Choroid plexus epithelial cell (primary cell): ENCODE measurements around the gene CTIF.

ENCODE experiments used
- DNase-seq: peaks from one replicate; pipeline ENCODE4 v3.0.0-alpha.2; 2010; ENCODE audit warnings: low read depth
- H3K4me3 ChIP-seq: 2 replicates; pipeline ENCODE4 v1.5.1; 2011; ENCODE audit warnings: low read depth, mild to moderate bottlenecking, control low read depth, low read length, moderate library complexity
- CTCF ChIP-seq: conservative IDR thresholded peaks from 2 replicates; pipeline ENCODE4 v1.5.1; 2011; ENCODE audit warnings: low read depth, mild to moderate bottlenecking, control low read depth, inconsistent platforms, low read length, moderate library complexity

CTIF gene

DNA sequence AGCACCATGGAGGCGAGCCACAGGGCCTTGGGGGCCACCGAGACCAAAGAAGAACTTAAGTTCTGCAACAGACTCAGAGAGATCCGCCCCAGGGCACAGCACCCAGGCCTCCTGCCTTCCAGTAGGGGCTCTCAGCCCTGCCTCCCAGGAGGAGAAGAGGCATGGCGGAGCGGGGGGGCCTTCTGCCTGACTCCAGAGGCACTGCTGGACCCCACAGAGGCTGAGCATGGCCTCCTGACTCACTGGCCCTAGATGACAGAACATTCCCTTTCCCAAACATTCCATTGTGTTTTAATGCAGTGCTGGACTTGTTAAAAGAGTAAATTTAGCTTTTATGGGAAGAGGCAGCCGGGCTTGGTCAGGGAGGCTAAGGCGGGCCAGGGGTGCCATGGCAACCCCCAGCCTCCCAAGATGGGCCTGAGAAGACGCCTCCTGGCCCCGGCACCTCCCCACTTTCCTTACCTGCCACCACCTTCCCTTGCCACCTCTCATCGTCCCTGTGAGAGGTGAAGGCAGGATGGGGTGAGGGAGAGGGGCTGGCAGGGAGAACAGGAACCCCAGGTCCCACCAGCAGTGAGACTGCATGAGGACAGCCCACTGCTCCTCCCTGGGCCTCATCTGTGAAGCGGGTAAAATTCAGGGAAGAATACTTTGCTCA, 346.6 kb downstream of the CTIF start:
- no peak overlapping the region for H3K4me3 ChIP-seq
- no peak for TF ChIP-seq CTCF
- DNase-seq = no peak

- no peak overlapping the region for H3K4me3 ChIP-seq
- no peak for TF ChIP-seq CTCF
- DNase-seq = no peak
These were observed 347.1 kb downstream of the CTIF start for GRCh38 chr18:48885924-48886400.

DNA sequence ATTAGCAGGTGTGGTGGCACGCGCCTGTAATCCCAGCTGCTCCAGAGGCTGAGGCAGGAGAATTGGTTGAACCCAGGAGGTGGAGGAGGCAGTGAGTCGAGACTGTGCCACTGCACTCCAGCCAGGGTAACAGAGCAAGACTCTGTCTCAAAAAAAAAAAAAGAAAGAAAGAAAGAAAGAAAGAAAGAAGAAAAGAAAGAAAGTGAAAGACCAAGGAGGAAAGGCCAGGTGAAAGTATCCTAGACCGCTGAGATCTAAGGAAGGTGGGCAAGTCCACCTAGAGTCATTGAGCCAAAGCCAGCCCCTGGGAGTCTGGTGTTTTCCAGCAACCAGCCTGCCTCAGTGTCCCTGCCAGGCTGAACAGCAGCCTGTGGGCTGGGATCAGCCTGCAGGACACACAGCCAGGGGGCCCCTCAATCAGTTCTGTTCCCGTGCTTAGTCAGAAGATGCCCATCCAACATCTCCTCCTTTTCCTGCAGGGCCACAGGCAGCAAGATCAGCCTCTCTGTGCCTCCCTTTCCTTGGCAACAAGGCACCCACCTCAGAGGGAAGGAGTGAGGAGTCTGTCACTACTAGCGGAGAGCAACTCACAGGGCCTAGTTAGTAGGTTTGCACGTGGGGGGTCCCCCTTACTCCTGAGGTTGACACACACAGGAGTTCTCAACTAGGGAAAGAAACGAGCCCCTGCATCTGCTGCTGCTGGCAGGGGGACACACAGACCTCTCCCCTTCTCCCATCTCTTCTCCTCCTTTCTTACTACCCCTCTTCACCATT, 347.9 kb downstream of the CTIF start:
- TF ChIP-seq CTCF = no peak
- no peak overlapping the region for H3K4me3 ChIP-seq
- no peak for DNase-seq

GRCh38 chr18:48887294-48887904, 348.6 kb downstream of the CTIF start:
- H3K4me3 ChIP-seq = no peak overlapping the region
- no peak for DNase-seq
- no peak for TF ChIP-seq CTCF

GRCh38 chr18:48887905-48888772, 349.3 kb downstream of the CTIF start:
- no peak for DNase-seq
- no peak for TF ChIP-seq CTCF

GRCh38 chr18:48888773-48889080, 349.9 kb downstream of the CTIF start:
- DNase-seq = no peak
- H3K4me3 ChIP-seq = no peak overlapping the region
- TF ChIP-seq CTCF = no peak

More at GRCh38 chr18:48887905-48888772, 349.3 kb downstream of the CTIF start:
- no peak overlapping the region for H3K4me3 ChIP-seq
